HEK293 (cell line): Measurements from ENCODE around the gene TOMM6.

Source experiments
- YY1 ChIP-seq: fragments of 450-650 bp; formaldehyde crosslinking; IDR thresholded peaks from 2 replicates; pipeline ENCODE4 v1.5.1; 2018; ENCODE audit warnings: missing biosample characterization, missing genetic modification characterization
- ZNF148 ChIP-seq: fragments of 450-650 bp; formaldehyde crosslinking; IDR thresholded peaks from 2 replicates; pipeline ENCODE4 v1.5.0; 2017; ENCODE audit warnings: missing biosample characterization, missing genetic modification characterization, borderline replicate concordance
- ZNF311 ChIP-seq: fragments of 450-650 bp; formaldehyde crosslinking; IDR thresholded peaks from 2 replicates; pipeline ENCODE4 v1.5.1; 2017; ENCODE audit warnings: missing biosample characterization, missing genetic modification characterization, borderline replicate concordance
- ZNF529 ChIP-seq: fragments of 450-650 bp; formaldehyde crosslinking; IDR thresholded peaks from 2 replicates; pipeline ENCODE4 v1.5.1; 2017; ENCODE audit warnings: missing genetic modification characterization, missing biosample characterization; ENCODE audit not compliant: insufficient replicate concordance
- ZNF660 ChIP-seq: fragments of 450-650 bp; IDR thresholded peaks from 2 replicates; pipeline ENCODE4 v1.5.1; 2018; ENCODE audit warnings: missing biosample characterization, mild to moderate bottlenecking, missing genetic modification characterization
- TF ChIP-seq, protein P1 (sequence below): fragments of 450-650 bp; formaldehyde crosslinking; IDR thresholded peaks from 2 replicates; pipeline ENCODE4 v1.5.1; 2016; ENCODE audit warnings: missing biosample characterization, missing genetic modification characterization

DNA sequence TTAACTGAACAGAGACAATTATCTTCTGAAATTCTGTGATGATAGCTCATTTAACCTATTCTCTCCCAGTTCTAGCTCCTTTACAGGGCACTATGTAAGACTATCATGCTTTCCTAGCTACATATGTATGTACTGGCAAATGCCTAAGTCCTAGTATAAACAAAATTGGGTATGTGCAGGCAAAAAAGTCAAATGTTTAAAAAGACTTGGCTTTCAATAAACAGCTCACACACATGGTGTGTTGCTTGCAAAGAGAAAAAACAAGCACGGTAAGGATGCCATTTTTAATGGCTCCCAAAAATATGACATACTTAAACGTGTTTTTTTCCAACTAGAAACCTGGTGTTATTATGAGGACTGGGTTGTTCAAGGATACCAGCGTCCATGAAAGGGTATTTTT, 44.8 kb downstream of the TOMM6 start:
- TF ChIP-seq, protein P1, sequence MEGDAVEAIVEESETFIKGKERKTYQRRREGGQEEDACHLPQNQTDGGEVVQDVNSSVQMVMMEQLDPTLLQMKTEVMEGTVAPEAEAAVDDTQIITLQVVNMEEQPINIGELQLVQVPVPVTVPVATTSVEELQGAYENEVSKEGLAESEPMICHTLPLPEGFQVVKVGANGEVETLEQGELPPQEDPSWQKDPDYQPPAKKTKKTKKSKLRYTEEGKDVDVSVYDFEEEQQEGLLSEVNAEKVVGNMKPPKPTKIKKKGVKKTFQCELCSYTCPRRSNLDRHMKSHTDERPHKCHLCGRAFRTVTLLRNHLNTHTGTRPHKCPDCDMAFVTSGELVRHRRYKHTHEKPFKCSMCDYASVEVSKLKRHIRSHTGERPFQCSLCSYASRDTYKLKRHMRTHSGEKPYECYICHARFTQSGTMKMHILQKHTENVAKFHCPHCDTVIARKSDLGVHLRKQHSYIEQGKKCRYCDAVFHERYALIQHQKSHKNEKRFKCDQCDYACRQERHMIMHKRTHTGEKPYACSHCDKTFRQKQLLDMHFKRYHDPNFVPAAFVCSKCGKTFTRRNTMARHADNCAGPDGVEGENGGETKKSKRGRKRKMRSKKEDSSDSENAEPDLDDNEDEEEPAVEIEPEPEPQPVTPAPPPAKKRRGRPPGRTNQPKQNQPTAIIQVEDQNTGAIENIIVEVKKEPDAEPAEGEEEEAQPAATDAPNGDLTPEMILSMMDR (tag by site-specific recombination) = no peak
- no peak for TF ChIP-seq ZNF529 (tag by site-specific recombination)
- no peak for TF ChIP-seq ZNF148 (tag by site-specific recombination)
- no peak for TF ChIP-seq ZNF311 (tag by site-specific recombination)
- TF ChIP-seq ZNF660 (tag by site-specific recombination) = no peak
- no peak for TF ChIP-seq YY1 (tag by site-specific recombination)
